HepG2 (cell line): ENCODE results near the gene PLVAP. TPM values are rescaled to one million over a fixed set of nuclear protein-coding genes. Genes with fewer than 3 reads are reported as not detected.
A peak's percentile ranks its signal among the peaks of the same experiment; 100 is the strongest.

Experiments
- CTCF ChIP-seq: sonication (generic); formaldehyde crosslinking; IDR thresholded peaks from 2 replicates; pipeline ENCODE4 v1.5.0; 2020; ENCODE audit warnings: mild to moderate bottlenecking, missing genetic modification reagents, moderate library complexity
- IKZF1 ChIP-seq: fragments of 450-650 bp; IDR thresholded peaks from 2 replicates; pipeline ENCODE4 v1.7.1; 2016
- MYC ChIP-seq: sonication (generic); formaldehyde crosslinking; IDR thresholded peaks from 2 replicates; pipeline ENCODE4 v1.9.0; 2021; ENCODE audit warnings: missing genetic modification reagents, borderline replicate concordance
- NBN ChIP-seq: fragments of 450-650 bp; conservative IDR thresholded peaks from 2 replicates; pipeline ENCODE4 v1.6.1; 2017
- NFE2 ChIP-seq: sonication (generic); formaldehyde crosslinking; IDR thresholded peaks from 2 replicates; pipeline ENCODE4 v1.4.0; 2020; ENCODE audit warnings: missing genetic modification reagents
- NR2F2 ChIP-seq: IDR thresholded peaks from 2 replicates; pipeline ENCODE4 v1.6.1; 2012; ENCODE audit warnings: low read depth, inconsistent platforms, borderline replicate concordance
- NR2F6 ChIP-seq, 2 experiments: IDR thresholded peaks; 2 replicates each; pipeline ENCODE4 v1.6.1; 2016; ENCODE audit warnings: antibody characterized with exemption in 1 of 2, mild to moderate bottlenecking in 1 of 2
- PTBP1 ChIP-seq: fragments of 200-400 bp; formaldehyde crosslinking; IDR thresholded peaks from 2 replicates; pipeline ENCODE4 v1.6.1; 2018; ENCODE audit warnings: low read length, low read depth; ENCODE audit not compliant: poor library complexity, severe bottlenecking
- SMAD3 ChIP-seq: sonication (generic); formaldehyde crosslinking; IDR thresholded peaks from 2 replicates; pipeline ENCODE4 v1.4.0; 2020; ENCODE audit warnings: missing genetic modification reagents
- SNRNP70 ChIP-seq: fragments of 200-400 bp; formaldehyde crosslinking; IDR thresholded peaks from 2 replicates; pipeline ENCODE4 v1.6.1; 2017; ENCODE audit warnings: mild to moderate bottlenecking, low read depth, low read length, moderate library complexity
- SSRP1 ChIP-seq: IDR thresholded peaks from 2 replicates; pipeline ENCODE4 v1.6.1; 2016; ENCODE audit warnings: control low read depth
- TSC22D2 ChIP-seq: sonication (generic); formaldehyde crosslinking; IDR thresholded peaks from 2 replicates; pipeline ENCODE4 v1.5.1; 2020; ENCODE audit warnings: missing genetic modification reagents, mild to moderate bottlenecking, borderline replicate concordance
- XRCC5 ChIP-seq: fragments of 200-400 bp; formaldehyde crosslinking; optimal IDR thresholded peaks from 2 replicates; pipeline ENCODE3; 2017; ENCODE audit warnings: mild to moderate bottlenecking, low read length
- ZBTB38 ChIP-seq: sonication (generic); formaldehyde crosslinking; IDR thresholded peaks from 2 replicates; pipeline ENCODE4 v1.5.1; 2020; ENCODE audit warnings: mild to moderate bottlenecking, missing genetic modification reagents
- ZNF335 ChIP-seq: sonication (generic); formaldehyde crosslinking; IDR thresholded peaks from 2 replicates; pipeline ENCODE4 v1.4.0; 2020; ENCODE audit warnings: missing genetic modification reagents
- ZNF557 ChIP-seq: sonication (generic); formaldehyde crosslinking; IDR thresholded peaks from 2 replicates; pipeline ENCODE4 v1.4.0; 2020; ENCODE audit warnings: missing genetic modification reagents
- ZNF703 ChIP-seq: sonication (generic); formaldehyde crosslinking; IDR thresholded peaks from 2 replicates; pipeline ENCODE4 v1.5.1; 2020; ENCODE audit warnings: missing genetic modification reagents, mild to moderate bottlenecking, moderate library complexity, borderline replicate concordance
- ZNF720 ChIP-seq: sonication (generic); formaldehyde crosslinking; IDR thresholded peaks from 2 replicates; pipeline ENCODE4 v1.4.0; 2020; ENCODE audit warnings: missing genetic modification reagents
- ZNF740 ChIP-seq: sonication (generic); formaldehyde crosslinking; IDR thresholded peaks from 2 replicates; pipeline ENCODE4 v1.4.0; 2020; ENCODE audit warnings: missing genetic modification reagents
- polyA plus RNA-seq, 8 experiments: library from polyadenylated mRNA; depleted of rRNA in 3 of 8; stranded (reverse) in 7 of 8; unstranded in 1 of 8; fragments of >200 nt; fragmentation: Illumina TruSeq in 4 of 8; extraction: Trizol in 4 of 8; gene quantifications; 2 replicates each; pipeline versions ENCODE4 v1.2.1 to v1.2.3, GENCODE V29; 2011 to 2016; ENCODE audit warnings: low read depth in 4 of 8, missing spikeins in 1 of 8, mixed read lengths in 1 of 8; ENCODE audit not compliant: insufficient read depth in 1 of 8
- total RNA-seq, 5 experiments: library from RNA; depleted of rRNA; stranded (reverse); fragments of >200 nt; fragmentation: Illumina TruSeq; extraction: Trizol; gene quantifications; 2 replicates each; pipeline ENCODE4 v1.2.3, GENCODE V29; 2016; ENCODE audit warnings: low read depth in 1 of 5

The PLVAP gene
- total and polyA plus RNA-seq, 2 of the 13 experiments (the other 11 are each of a cell fraction or from before 2014, with no cell fraction given), result 0.26 TPM; not detected in 1

GRCh38 chr19:17424743-17425365 is 47.7 kb upstream of the PLVAP start (continued):
- TF ChIP-seq XRCC5, result peak; percentile 76
- no peak for TF ChIP-seq NFE2
- TF ChIP-seq CTCF (CRISPR knock-in tag), result peak; percentile 75
- no peak for TF ChIP-seq ZNF703 (CRISPR knock-in tag)
- no peak for TF ChIP-seq ZBTB38
- TF ChIP-seq TSC22D2 (CRISPR knock-in tag), result no peak
- TF ChIP-seq ZNF557 (CRISPR knock-in tag), result no peak
- no peak for TF ChIP-seq NBN
- no peak for TF ChIP-seq PTBP1
- no peak for TF ChIP-seq SNRNP70
- TF ChIP-seq NR2F2, result no peak
- TF ChIP-seq ZNF335 (CRISPR knock-in tag), result no peak
- TF ChIP-seq SMAD3 (CRISPR knock-in tag), result no peak
- TF ChIP-seq NR2F6 (IDR thresholded peaks at IDR 0.05), result no peak
- TF ChIP-seq NR2F6 (CRISPR knock-in tag; IDR thresholded peaks at IDR 0.05), result no peak
- TF ChIP-seq MYC, result no peak
- TF ChIP-seq ZNF740 (CRISPR knock-in tag), result no peak
- no peak for TF ChIP-seq IKZF1
- no peak for TF ChIP-seq ZNF720
- no peak for TF ChIP-seq SSRP1 (CRISPR knock-in tag)
